SK-N-SH treated with all-trans-retinoic acid at 6 μM for 48 hours (cell line): ENCODE data around the gene TTLL8.
"Not testable (repeated sequence)": the region's sequence is repeated elsewhere in the genome, so short reads cannot be mapped to it uniquely, and the experiment has no call there.

Experiments
- ARNTL ChIP-seq: fragments of 450-650 bp; formaldehyde crosslinking; IDR thresholded peaks from 2 replicates; pipeline ENCODE4 v1.5.0; 2020; ENCODE audit warnings: low read depth, mild to moderate bottlenecking, moderate library complexity, borderline replicate concordance
- CSDC2 ChIP-seq: fragments of 250-450 bp; sonication (Bioruptor Pico); IDR thresholded peaks from 2 replicates; pipeline ENCODE4 v1.5.0; 2020; ENCODE audit warnings: mild to moderate bottlenecking, moderate library complexity
- ESRRG ChIP-seq: fragments of 250-450 bp; sonication (Bioruptor Pico); IDR thresholded peaks from 2 replicates; pipeline ENCODE4 v1.6.1; 2021; ENCODE audit warnings: mild to moderate bottlenecking
- ISL1 ChIP-seq: fragments of 250-450 bp; sonication (Bioruptor Pico); IDR thresholded peaks from 2 replicates; pipeline ENCODE4 v2.1.2; 2022; ENCODE audit warnings: mild to moderate bottlenecking, moderate library complexity
- OSR1 ChIP-seq: fragments of 250-450 bp; sonication (Bioruptor Pico); IDR thresholded peaks from 2 replicates; pipeline ENCODE4 v1.8.0; 2022; ENCODE audit warnings: moderate library complexity, mild to moderate bottlenecking, inconsistent platforms
- TCF4 ChIP-seq: fragments of 250-450 bp; sonication (Bioruptor Pico); IDR thresholded peaks from 2 replicates; pipeline ENCODE4 v1.8.0; 2021; ENCODE audit warnings: mild to moderate bottlenecking, moderate library complexity, borderline replicate concordance
- ZFP3 ChIP-seq: fragments of 250-450 bp; sonication (Bioruptor Pico); IDR thresholded peaks from 2 replicates; pipeline ENCODE4 v1.5.0; 2020; ENCODE audit warnings: mild to moderate bottlenecking, moderate library complexity
- ZFP30 ChIP-seq: fragments of 450-650 bp; formaldehyde crosslinking; IDR thresholded peaks from 2 replicates; pipeline ENCODE4 v1.5.0; 2022; ENCODE audit warnings: mild to moderate bottlenecking, moderate library complexity
- ZNF70 ChIP-seq: fragments of 450-650 bp; formaldehyde crosslinking; IDR thresholded peaks from 2 replicates; pipeline ENCODE4 v1.5.0; 2020; ENCODE audit warnings: mild to moderate bottlenecking, moderate library complexity
- TF ChIP-seq, protein P1 (sequence below): fragments of 250-450 bp; sonication (Bioruptor Pico); IDR thresholded peaks from 2 replicates; pipeline ENCODE4 v1.5.0; 2020; ENCODE audit warnings: mild to moderate bottlenecking, moderate library complexity
- TF ChIP-seq, protein P2 (sequence below): fragments of 250-450 bp; sonication (Bioruptor Pico); IDR thresholded peaks from 2 replicates; pipeline ENCODE4 v1.8.0; 2021; ENCODE audit warnings: low read depth, mild to moderate bottlenecking, moderate library complexity, borderline replicate concordance
- TF ChIP-seq, protein P3 (sequence below): fragments of 250-450 bp; sonication (Bioruptor Pico); IDR thresholded peaks from 2 replicates; pipeline ENCODE4 v1.8.0; 2020; ENCODE audit warnings: mild to moderate bottlenecking, moderate library complexity, borderline replicate concordance

GRCh38 chr22:49989826-49990225 lies 68.3 kb downstream of the TTLL8 start:
- not testable (repeated sequence) for TF ChIP-seq ZFP3 (CRISPR knock-in tag); TCF4 (CRISPR knock-in tag); ISL1 (CRISPR knock-in tag); ZNF70 (CRISPR knock-in tag); CSDC2 (CRISPR knock-in tag); ARNTL; ZFP30 (CRISPR knock-in tag); OSR1 (CRISPR knock-in tag); ESRRG (CRISPR knock-in tag)
- TF ChIP-seq, protein P1, sequence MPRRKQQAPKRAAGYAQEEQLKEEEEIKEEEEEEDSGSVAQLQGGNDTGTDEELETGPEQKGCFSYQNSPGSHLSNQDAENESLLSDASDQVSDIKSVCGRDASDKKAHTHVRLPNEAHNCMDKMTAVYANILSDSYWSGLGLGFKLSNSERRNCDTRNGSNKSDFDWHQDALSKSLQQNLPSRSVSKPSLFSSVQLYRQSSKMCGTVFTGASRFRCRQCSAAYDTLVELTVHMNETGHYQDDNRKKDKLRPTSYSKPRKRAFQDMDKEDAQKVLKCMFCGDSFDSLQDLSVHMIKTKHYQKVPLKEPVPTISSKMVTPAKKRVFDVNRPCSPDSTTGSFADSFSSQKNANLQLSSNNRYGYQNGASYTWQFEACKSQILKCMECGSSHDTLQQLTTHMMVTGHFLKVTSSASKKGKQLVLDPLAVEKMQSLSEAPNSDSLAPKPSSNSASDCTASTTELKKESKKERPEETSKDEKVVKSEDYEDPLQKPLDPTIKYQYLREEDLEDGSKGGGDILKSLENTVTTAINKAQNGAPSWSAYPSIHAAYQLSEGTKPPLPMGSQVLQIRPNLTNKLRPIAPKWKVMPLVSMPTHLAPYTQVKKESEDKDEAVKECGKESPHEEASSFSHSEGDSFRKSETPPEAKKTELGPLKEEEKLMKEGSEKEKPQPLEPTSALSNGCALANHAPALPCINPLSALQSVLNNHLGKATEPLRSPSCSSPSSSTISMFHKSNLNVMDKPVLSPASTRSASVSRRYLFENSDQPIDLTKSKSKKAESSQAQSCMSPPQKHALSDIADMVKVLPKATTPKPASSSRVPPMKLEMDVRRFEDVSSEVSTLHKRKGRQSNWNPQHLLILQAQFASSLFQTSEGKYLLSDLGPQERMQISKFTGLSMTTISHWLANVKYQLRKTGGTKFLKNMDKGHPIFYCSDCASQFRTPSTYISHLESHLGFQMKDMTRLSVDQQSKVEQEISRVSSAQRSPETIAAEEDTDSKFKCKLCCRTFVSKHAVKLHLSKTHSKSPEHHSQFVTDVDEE (CRISPR knock-in tag), result not testable (repeated sequence)
- TF ChIP-seq, protein P2, sequence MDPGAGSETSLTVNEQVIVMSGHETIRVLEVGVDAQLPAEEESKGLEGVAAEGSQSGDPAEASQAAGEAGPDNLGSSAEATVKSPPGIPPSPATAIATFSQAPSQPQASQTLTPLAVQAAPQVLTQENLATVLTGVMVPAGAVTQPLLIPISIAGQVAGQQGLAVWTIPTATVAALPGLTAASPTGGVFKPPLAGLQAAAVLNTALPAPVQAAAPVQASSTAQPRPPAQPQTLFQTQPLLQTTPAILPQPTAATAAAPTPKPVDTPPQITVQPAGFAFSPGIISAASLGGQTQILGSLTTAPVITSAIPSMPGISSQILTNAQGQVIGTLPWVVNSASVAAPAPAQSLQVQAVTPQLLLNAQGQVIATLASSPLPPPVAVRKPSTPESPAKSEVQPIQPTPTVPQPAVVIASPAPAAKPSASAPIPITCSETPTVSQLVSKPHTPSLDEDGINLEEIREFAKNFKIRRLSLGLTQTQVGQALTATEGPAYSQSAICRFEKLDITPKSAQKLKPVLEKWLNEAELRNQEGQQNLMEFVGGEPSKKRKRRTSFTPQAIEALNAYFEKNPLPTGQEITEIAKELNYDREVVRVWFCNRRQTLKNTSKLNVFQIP (CRISPR knock-in tag), result not testable (repeated sequence)
- TF ChIP-seq, protein P3, sequence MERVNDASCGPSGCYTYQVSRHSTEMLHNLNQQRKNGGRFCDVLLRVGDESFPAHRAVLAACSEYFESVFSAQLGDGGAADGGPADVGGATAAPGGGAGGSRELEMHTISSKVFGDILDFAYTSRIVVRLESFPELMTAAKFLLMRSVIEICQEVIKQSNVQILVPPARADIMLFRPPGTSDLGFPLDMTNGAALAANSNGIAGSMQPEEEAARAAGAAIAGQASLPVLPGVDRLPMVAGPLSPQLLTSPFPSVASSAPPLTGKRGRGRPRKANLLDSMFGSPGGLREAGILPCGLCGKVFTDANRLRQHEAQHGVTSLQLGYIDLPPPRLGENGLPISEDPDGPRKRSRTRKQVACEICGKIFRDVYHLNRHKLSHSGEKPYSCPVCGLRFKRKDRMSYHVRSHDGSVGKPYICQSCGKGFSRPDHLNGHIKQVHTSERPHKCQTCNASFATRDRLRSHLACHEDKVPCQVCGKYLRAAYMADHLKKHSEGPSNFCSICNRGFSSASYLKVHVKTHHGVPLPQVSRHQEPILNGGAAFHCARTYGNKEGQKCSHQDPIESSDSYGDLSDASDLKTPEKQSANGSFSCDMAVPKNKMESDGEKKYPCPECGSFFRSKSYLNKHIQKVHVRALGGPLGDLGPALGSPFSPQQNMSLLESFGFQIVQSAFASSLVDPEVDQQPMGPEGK, result not testable (repeated sequence)
